ENCODE results near the gene JCAD. TPM values are rescaled to one million over a fixed set of nuclear protein-coding genes. Genes with fewer than 3 reads are reported as not detected.

The JCAD gene
- total and polyA plus RNA-seq, 2 donors (not counting 1 experiment from before 2014, with no cell fraction given), result 3.3 to 27.1 TPM

- Histone ChIP-seq H3K27me3 (ENCODE audit: control insufficient read depth, insufficient read depth, low read length) (no peaks in the 10 kb centered on the region), H3K4me1 (ENCODE audit: control insufficient read depth, extremely low read depth, insufficient read depth, low read length) (peaks cover 2% of the 10 kb centered on the region), H3K36me3 (ENCODE audit: control insufficient read depth, insufficient read depth, low read length) (no peaks in the 10 kb centered on the region), H3K4me3 (replicated peaks in 1 of 4; ENCODE audit: control extremely low read depth in 1 of 4, insufficient read depth in 1 of 4, low read depth in 3 of 4, low read length in 4 of 4) (no peak overlapping the region), H3K27ac (ENCODE audit: insufficient read depth, low read length) (no peak overlapping the region), H3K9ac (ENCODE audit: insufficient read depth, low read length) (no peak overlapping the region), H2AFZ (ENCODE audit: low read length) (no peak overlapping the region), H3K4me2 (ENCODE audit: extremely low read depth, insufficient read depth, low read length) (no peak overlapping the region), H4K20me1 (ENCODE audit: control insufficient read depth, extremely low read depth, insufficient read depth, low read length) (no peaks in the 10 kb centered on the region), H3K9me3 (ENCODE audit: control insufficient read depth, insufficient read depth, low read depth, low read length) (no peaks in the 10 kb centered on the region), H3K79me2 (ENCODE audit: control insufficient read depth, insufficient read depth, low read length) (no peaks in the 10 kb centered on the region)
- DNase-seq (ENCODE audit: low read depth in 2 of 2), result no peak
- TF ChIP-seq EZH2 (IDR thresholded peaks at IDR 0.05; ENCODE audit: low read length, missing control alignments), result no peak
- TF ChIP-seq CTCF (conservative IDR thresholded peaks at IDR 0.05 in 1 of 2, IDR thresholded peaks at IDR 0.05 in 1 of 2; ENCODE audit: low read depth in 1 of 2, low read length in 2 of 2), result no peak
Observed at GRCh38 chr10:29977171-29977570, 82.2 kb downstream of the JCAD start.

GRCh38 chr10:29976134-29976533 lies 83.3 kb downstream of the JCAD start:
- no peak overlapping the region for H2AFZ ChIP-seq (ENCODE audit: low read length)
- H3K9ac ChIP-seq (ENCODE audit: insufficient read depth, low read length), result no peak overlapping the region
- H3K27ac ChIP-seq (ENCODE audit: insufficient read depth, low read length), result no peak overlapping the region
- DNase-seq (ENCODE audit: low read depth in 2 of 2), result no peak
- no peaks in the 10 kb centered on the region for H4K20me1 ChIP-seq (ENCODE audit: control insufficient read depth, extremely low read depth, insufficient read depth, low read length)
- no peaks in the 10 kb centered on the region for H3K9me3 ChIP-seq (ENCODE audit: control insufficient read depth, insufficient read depth, low read depth, low read length)
- no peaks in the 10 kb centered on the region for H3K27me3 ChIP-seq (ENCODE audit: control insufficient read depth, insufficient read depth, low read length)
- H3K4me2 ChIP-seq (ENCODE audit: extremely low read depth, insufficient read depth, low read length), result no peak overlapping the region
- H3K4me3 ChIP-seq (replicated peaks in 1 of 4; ENCODE audit: control extremely low read depth in 1 of 4, insufficient read depth in 1 of 4, low read depth in 3 of 4, low read length in 4 of 4), result no peak overlapping the region
- TF ChIP-seq CTCF (conservative IDR thresholded peaks at IDR 0.05 in 1 of 2, IDR thresholded peaks at IDR 0.05 in 1 of 2; ENCODE audit: low read depth in 1 of 2, low read length in 2 of 2), result no peak
- no peak for TF ChIP-seq EZH2 (IDR thresholded peaks at IDR 0.05; ENCODE audit: low read length, missing control alignments)
- peaks cover 2% of the 10 kb centered on the region for H3K4me1 ChIP-seq (ENCODE audit: control insufficient read depth, extremely low read depth, insufficient read depth, low read length)
- no peaks in the 10 kb centered on the region for H3K36me3 ChIP-seq (ENCODE audit: control insufficient read depth, insufficient read depth, low read length)
- H3K79me2 ChIP-seq (ENCODE audit: control insufficient read depth, insufficient read depth, low read length), result no peaks in the 10 kb centered on the region

- Histone ChIP-seq H3K4me3 (replicated peaks in 1 of 4; ENCODE audit: control extremely low read depth in 1 of 4, insufficient read depth in 1 of 4, low read depth in 3 of 4, low read length in 4 of 4) (no peak overlapping the region), H3K27me3 (ENCODE audit: control insufficient read depth, insufficient read depth, low read length) (no peaks in the 10 kb centered on the region), H3K4me2 (ENCODE audit: extremely low read depth, insufficient read depth, low read length) (no peak overlapping the region), H3K4me1 (ENCODE audit: control insufficient read depth, extremely low read depth, insufficient read depth, low read length) (peaks cover 2% of the 10 kb centered on the region), H3K36me3 (ENCODE audit: control insufficient read depth, insufficient read depth, low read length) (no peaks in the 10 kb centered on the region), H3K79me2 (ENCODE audit: control insufficient read depth, insufficient read depth, low read length) (no peaks in the 10 kb centered on the region), H3K9ac (ENCODE audit: insufficient read depth, low read length) (no peak overlapping the region), H2AFZ (ENCODE audit: low read length) (no peak overlapping the region), H3K9me3 (ENCODE audit: control insufficient read depth, insufficient read depth, low read depth, low read length) (no peaks in the 10 kb centered on the region), H3K27ac (ENCODE audit: insufficient read depth, low read length) (no peak overlapping the region), H4K20me1 (ENCODE audit: control insufficient read depth, extremely low read depth, insufficient read depth, low read length) (no peaks in the 10 kb centered on the region)
- TF ChIP-seq CTCF (conservative IDR thresholded peaks at IDR 0.05 in 1 of 2, IDR thresholded peaks at IDR 0.05 in 1 of 2; ENCODE audit: low read depth in 1 of 2, low read length in 2 of 2) (no peak), EZH2 (IDR thresholded peaks at IDR 0.05; ENCODE audit: low read length, missing control alignments) (no peak)
- DNase-seq (ENCODE audit: low read depth in 2 of 2), result no peak
Observed at GRCh38 chr10:29974773-29975172, 84.6 kb downstream of the JCAD start.
